Endodermal cell (in vitro differentiated cells): Measurements from ENCODE around the gene ACTR3. TPM values are rescaled to one million over a fixed set of nuclear protein-coding genes. Genes with fewer than 3 reads are reported as not detected.

ENCODE experiments used
- DNase-seq: peaks from one replicate; pipeline ENCODE4 v3.0.0-alpha.2; 2017
- H3K27ac ChIP-seq: 2 replicates; pipeline ENCODE4 v1.5.1; 2013; ENCODE audit warnings: mild to moderate bottlenecking, low read depth, low read length, moderate library complexity
- H3K27me3 ChIP-seq: 2 replicates; pipeline ENCODE4 v1.6.1; 2013; ENCODE audit warnings: mild to moderate bottlenecking, low read length, moderate library complexity; ENCODE audit not compliant: insufficient read depth, control insufficient read depth, poor library complexity, severe bottlenecking
- H3K36me3 ChIP-seq: 2 replicates; pipeline ENCODE4 v1.7.0; 2013; ENCODE audit warnings: mild to moderate bottlenecking, low read length, moderate library complexity; ENCODE audit not compliant: control insufficient read depth, insufficient read depth
- H3K4me1 ChIP-seq: one replicate; pipeline ENCODE4 v1.7.0; 2013; ENCODE audit warnings: low read length; ENCODE audit not compliant: control insufficient read depth, insufficient read depth
- H3K4me3 ChIP-seq: 2 replicates; pipeline ENCODE4 v1.5.1; 2013; ENCODE audit warnings: mild to moderate bottlenecking, low read length, moderate library complexity
- H3K9ac ChIP-seq: 2 replicates; pipeline ENCODE4 v1.6.1; 2013; ENCODE audit warnings: mild to moderate bottlenecking, low read length, moderate library complexity; ENCODE audit not compliant: poor library complexity, severe bottlenecking; ENCODE audit errors: extremely low read depth
- H3K9me3 ChIP-seq: 2 replicates; pipeline ENCODE4 v1.6.1; 2013; ENCODE audit warnings: mild to moderate bottlenecking, low read length, moderate library complexity; ENCODE audit not compliant: control insufficient read depth
- H3K27ac Mint-ChIP-seq: 2 replicates; pipeline ENCODE4 v1.8.0; 2020; ENCODE audit warnings: mixed read lengths
- H3K27me3 Mint-ChIP-seq: 2 replicates; pipeline ENCODE4 v1.8.0; 2021; ENCODE audit warnings: mild to moderate bottlenecking, mixed read lengths; ENCODE audit not compliant: insufficient read depth
- H3K36me3 Mint-ChIP-seq: 2 replicates; pipeline ENCODE4 v1.8.0; 2020; ENCODE audit warnings: low read depth, mixed read lengths
- H3K4me1 Mint-ChIP-seq: 2 replicates; pipeline ENCODE4 v1.8.0; 2020; ENCODE audit warnings: mixed read lengths
- H3K4me3 Mint-ChIP-seq: 2 replicates; pipeline ENCODE4 v1.8.0; 2020; ENCODE audit warnings: mild to moderate bottlenecking, moderate library complexity, mixed read lengths
- H3K9me3 Mint-ChIP-seq: 2 replicates; pipeline ENCODE4 v1.8.0; 2020; ENCODE audit warnings: mild to moderate bottlenecking, mixed read lengths
- CTCF ChIP-seq: fragments of 200-600 bp; sonication (generic); conservative IDR thresholded peaks from 2 replicates; pipeline ENCODE4 v1.5.0; 2021; ENCODE audit warnings: antibody characterized with exemption, mild to moderate bottlenecking
- WGBS, 2 experiments: methylation state at CpG; one replicate each; pipeline versions ENCODE4 v1.1.5 to v1.1.7; 2013; ENCODE audit warnings: missing lambda C conversion rate in 2 of 2, mixed read lengths in 1 of 2; ENCODE audit not compliant: insufficient coverage in 1 of 2, insufficient read length in 1 of 2; 5-methylcytosine and 5-hydroxymethylcytosine counted together
- total RNA-seq, 2 donors: library from RNA; stranded (reverse); fragmentation: NEBNext Ultra II Directional in 1 of 2; extraction: Animal tissue kit (Norgen Biotek cat#: 25700) in 1 of 2; gene quantifications; 2 replicates in 1 of 2; 3 replicates in 1 of 2; pipeline ENCODE4 v1.2.1, GENCODE V29; 2021

The ACTR3 gene
- total RNA-seq, 2 donors from 2014 or later: 168 to 192 TPM

GRCh38 chr2:113973810-113974209 lies 83.9 kb downstream of the ACTR3 start:
- Histone ChIP-seq H3K4me1 (peaks cover 5% of the 10 kb centered on the region), H3K27ac (no peak overlapping the region), H3K27me3 (no peaks in the 10 kb centered on the region), H3K9ac (no peak overlapping the region), H3K4me3 (no peak overlapping the region), H3K36me3 (peaks cover 23% of the 10 kb centered on the region), H3K9me3 (peaks cover 6% of the 10 kb centered on the region)
- WGBS, 2 experiments: 90 to 94% methylated on average over 4 of the region's 4 CpGs
- Mint-ChIP-seq H3K9me3 (peaks cover 6% of the 10 kb centered on the region), H3K36me3 (peaks cover 7% of the 10 kb centered on the region), H3K27me3 (no peaks in the 10 kb centered on the region), H3K27ac (no peak overlapping the region), H3K4me1 (peaks cover 19% of the 10 kb centered on the region), H3K4me3 (no peak overlapping the region)
- no peak for TF ChIP-seq CTCF
- DNase-seq: no peak

- H3K4me3 ChIP-seq: no peak overlapping the region
- TF ChIP-seq CTCF: no peak
- Mint-ChIP-seq H3K27ac (no peak overlapping the region), H3K27me3 (no peaks in the 10 kb centered on the region), H3K9me3 (peaks cover 10% of the 10 kb centered on the region), H3K36me3 (peaks cover 10% of the 10 kb centered on the region), H3K4me3 (no peak overlapping the region), H3K4me1 (peaks cover 19% of the 10 kb centered on the region)
- DNase-seq: no peak
- H3K27ac ChIP-seq: no peak overlapping the region
- WGBS, 2 experiments: 63 to 83% methylated on average over 2 to 4 of the region's 4 CpGs
- peaks cover 25% of the 10 kb centered on the region for H3K36me3 ChIP-seq
- H3K4me1 ChIP-seq: peaks cover 5% of the 10 kb centered on the region
- H3K9ac ChIP-seq: no peak overlapping the region
- peaks cover 15% of the 10 kb centered on the region for H3K9me3 ChIP-seq
- no peaks in the 10 kb centered on the region for H3K27me3 ChIP-seq
These were observed 84.8 kb downstream of the ACTR3 start for GRCh38 chr2:113974727-113975126.

GRCh38 chr2:113976277-113976928 lies 86.5 kb downstream of the ACTR3 start:
- H3K27me3 Mint-ChIP-seq: no peaks in the 10 kb centered on the region
- Histone ChIP-seq H3K9me3 (peaks cover 21% of the 10 kb centered on the region), H3K4me1 (peaks cover 5% of the 10 kb centered on the region), H3K4me3 (no peak overlapping the region), H3K36me3 (peaks cover 24% of the 10 kb centered on the region), H3K9ac (no peak overlapping the region), H3K27ac (no peak overlapping the region), H3K27me3 (no peaks in the 10 kb centered on the region)
- H3K4me1 Mint-ChIP-seq: peaks cover 14% of the 10 kb centered on the region
- no peak for TF ChIP-seq CTCF
- peaks cover 24% of the 10 kb centered on the region for H3K9me3 Mint-ChIP-seq
- H3K4me3 Mint-ChIP-seq: no peak overlapping the region
- 93 to 94% methylated on average over 2 to 7 of the region's 7 CpGs for WGBS, 2 experiments
- H3K27ac Mint-ChIP-seq: no peak overlapping the region
- H3K36me3 Mint-ChIP-seq: peaks cover 16% of the 10 kb centered on the region
- DNase-seq: no peak
